ENCODE results near the gene ATP10A.

Gene ATP10A

DNA sequence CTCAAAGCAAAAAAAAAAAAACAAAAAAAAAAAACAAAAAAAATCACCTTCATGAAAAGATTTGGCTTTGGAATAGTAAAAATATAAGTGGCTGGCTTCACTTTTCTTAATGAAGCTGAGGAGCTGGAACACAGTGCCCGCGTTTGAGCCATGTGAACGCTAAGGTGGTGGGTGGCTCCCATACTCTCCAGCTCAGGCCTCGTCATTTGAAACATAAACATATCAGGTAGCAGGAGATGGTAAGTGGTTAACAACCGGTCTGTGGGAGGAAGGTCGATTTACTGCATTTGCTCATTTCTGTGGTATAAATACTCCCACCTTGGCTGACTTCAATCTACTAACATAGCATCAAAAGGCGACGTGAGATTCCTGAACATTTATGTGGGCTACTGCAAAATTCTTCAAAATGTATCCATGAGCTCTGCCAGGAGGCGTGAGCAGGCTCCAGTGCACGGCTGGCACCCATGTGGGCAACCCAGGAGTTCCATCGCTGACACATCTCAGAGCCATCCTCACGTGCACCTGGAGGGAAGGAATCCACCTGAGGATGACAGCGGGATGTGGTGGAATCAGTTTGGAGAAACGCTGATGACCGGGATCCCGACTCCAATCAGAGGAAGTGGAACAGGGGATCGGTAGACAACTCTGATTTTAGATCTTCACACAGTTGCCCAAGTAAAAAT, 157.6 kb downstream of the ATP10A start:
- H3K27ac Mint-ChIP-seq: no peak overlapping the region

DNA sequence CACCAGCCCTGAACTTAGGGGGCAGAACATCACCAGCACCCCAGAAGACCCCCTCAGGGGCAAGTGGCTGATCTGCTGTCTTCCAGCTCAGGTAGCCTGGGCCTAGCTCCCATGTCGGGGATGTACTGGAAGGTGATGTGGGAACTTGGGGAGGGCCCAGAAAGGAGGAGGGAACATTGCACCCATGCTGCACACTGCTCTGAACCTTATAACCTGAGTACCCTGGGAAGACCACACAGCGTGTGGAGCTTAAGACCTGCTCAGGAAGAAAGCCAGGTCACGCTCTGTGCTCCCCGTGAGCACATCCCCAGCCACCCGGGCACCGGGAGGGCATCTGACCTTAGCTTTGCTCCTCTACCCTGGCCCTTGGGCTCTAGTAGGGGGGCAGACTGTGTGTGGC, 159.4 kb downstream of the ATP10A start:
- Mint-ChIP-seq H3K36me3 (ENCODE audit: low read depth) (no peaks in the 10 kb centered on the region), H3K4me3 (no peak overlapping the region), H3K27me3 (no peaks in the 10 kb centered on the region), H3K27ac (no peak overlapping the region), H3K4me1 (ENCODE audit: low read depth) (no peaks in the 10 kb centered on the region), H3K9me3 (no peaks in the 10 kb centered on the region)
- intact Hi-C loops (cut with micrococcal nuclease): no loop called here

More for the DNA sequence above, 157.6 kb downstream of the ATP10A start:
- intact Hi-C loops (cut with micrococcal nuclease): no loop called here
- H3K27me3 Mint-ChIP-seq: no peaks in the 10 kb centered on the region
- no peak overlapping the region for H3K4me3 Mint-ChIP-seq
- no peaks in the 10 kb centered on the region for H3K36me3 Mint-ChIP-seq (ENCODE audit: low read depth)
- no peaks in the 10 kb centered on the region for H3K4me1 Mint-ChIP-seq (ENCODE audit: low read depth)
- no peaks in the 10 kb centered on the region for H3K9me3 Mint-ChIP-seq

DNA sequence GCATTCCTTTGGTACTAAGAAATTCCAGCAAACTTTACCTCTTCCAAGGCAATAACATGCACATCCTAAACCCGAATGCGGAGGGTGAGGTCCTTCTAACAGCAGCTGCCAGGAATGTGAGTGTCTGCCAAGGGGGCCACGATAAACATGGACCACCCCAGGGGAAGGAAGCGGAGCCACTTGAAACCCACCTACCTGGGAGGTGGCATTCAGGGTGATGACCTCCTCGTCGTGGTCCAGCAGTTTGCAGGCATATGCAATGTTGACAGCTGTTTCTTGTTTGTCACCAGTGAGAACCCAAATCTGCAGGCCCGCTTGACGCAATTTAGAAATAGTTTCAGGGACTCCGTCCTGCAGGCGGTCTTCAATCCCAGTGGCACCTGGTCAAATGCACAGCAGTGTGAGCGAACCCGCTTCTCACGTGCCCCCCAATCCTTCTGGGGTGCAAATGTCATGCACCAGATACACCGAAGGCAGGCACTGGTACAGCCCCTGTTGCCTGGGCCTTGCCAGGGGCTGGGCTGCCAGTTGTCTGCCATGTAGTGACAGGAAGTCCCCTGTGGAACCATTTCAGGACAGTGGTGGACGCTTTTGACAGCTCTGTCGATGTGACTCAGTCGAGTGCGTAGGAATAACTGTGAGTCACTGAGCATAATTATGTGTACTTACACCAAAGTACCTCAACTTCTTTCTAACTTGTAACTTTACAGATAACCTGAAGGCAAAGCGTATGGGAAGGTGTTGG, 161.2 kb downstream of the ATP10A start:
- H3K9me3 Mint-ChIP-seq: no peaks in the 10 kb centered on the region
- no peaks in the 10 kb centered on the region for H3K4me1 Mint-ChIP-seq (ENCODE audit: low read depth)
- H3K36me3 Mint-ChIP-seq (ENCODE audit: low read depth): no peaks in the 10 kb centered on the region
- H3K4me3 Mint-ChIP-seq: no peak overlapping the region
- no peaks in the 10 kb centered on the region for H3K27me3 Mint-ChIP-seq
- H3K27ac Mint-ChIP-seq: no peak overlapping the region
- intact Hi-C loops (cut with micrococcal nuclease): no loop called here

DNA sequence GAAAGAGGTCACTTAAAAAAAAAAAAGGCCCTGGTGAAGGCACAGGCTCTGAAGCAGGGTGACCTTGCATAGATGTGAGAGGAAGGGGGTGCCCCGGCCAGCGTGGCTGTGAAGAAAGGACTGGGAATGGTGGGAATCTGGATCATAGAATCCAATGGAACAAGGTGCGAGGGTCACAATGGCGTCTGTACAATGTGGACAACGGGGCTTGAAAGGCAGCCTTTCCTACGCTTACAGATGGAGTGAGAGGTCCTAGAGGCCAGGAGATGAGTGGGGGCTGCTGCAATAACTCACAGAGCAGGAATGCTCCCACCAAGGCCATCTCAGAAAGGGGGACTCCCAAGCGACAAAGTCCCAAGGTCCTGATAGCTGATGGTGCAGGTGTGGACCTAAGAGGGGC, 162.2 kb downstream of the ATP10A start:
- H3K4me1 Mint-ChIP-seq (ENCODE audit: low read depth): no peaks in the 10 kb centered on the region
- intact Hi-C loops (cut with micrococcal nuclease): no loop called here
- no peaks in the 10 kb centered on the region for H3K27me3 Mint-ChIP-seq
- no peaks in the 10 kb centered on the region for H3K9me3 Mint-ChIP-seq
- no peak overlapping the region for H3K4me3 Mint-ChIP-seq
- H3K27ac Mint-ChIP-seq: no peak overlapping the region
- no peaks in the 10 kb centered on the region for H3K36me3 Mint-ChIP-seq (ENCODE audit: low read depth)

DNA sequence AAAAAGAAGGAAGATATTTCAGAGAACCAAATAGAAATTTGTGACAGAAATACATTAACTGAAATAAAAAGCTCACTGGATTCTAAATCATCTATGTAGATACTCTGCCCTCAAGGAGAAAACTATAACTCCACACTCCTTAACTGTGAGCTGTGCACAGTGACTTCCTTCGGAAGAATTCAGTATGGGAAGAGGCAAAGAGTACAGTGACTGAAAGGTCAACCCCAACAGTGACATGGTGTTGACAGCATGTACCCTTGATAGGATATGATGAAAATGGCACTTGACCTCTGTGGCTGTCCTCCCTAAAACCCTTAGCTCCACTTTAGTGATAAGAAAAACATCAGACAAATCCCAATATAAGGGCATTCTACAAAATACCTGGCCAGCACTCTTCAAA, 165.5 kb downstream of the ATP10A start:
- Mint-ChIP-seq H3K4me1 (ENCODE audit: low read depth) (no peaks in the 10 kb centered on the region), H3K36me3 (ENCODE audit: low read depth) (no peaks in the 10 kb centered on the region), H3K27me3 (no peaks in the 10 kb centered on the region), H3K27ac (no peak overlapping the region), H3K9me3 (no peaks in the 10 kb centered on the region), H3K4me3 (no peak overlapping the region)
- intact Hi-C loops (cut with micrococcal nuclease): no loop called here

DNA sequence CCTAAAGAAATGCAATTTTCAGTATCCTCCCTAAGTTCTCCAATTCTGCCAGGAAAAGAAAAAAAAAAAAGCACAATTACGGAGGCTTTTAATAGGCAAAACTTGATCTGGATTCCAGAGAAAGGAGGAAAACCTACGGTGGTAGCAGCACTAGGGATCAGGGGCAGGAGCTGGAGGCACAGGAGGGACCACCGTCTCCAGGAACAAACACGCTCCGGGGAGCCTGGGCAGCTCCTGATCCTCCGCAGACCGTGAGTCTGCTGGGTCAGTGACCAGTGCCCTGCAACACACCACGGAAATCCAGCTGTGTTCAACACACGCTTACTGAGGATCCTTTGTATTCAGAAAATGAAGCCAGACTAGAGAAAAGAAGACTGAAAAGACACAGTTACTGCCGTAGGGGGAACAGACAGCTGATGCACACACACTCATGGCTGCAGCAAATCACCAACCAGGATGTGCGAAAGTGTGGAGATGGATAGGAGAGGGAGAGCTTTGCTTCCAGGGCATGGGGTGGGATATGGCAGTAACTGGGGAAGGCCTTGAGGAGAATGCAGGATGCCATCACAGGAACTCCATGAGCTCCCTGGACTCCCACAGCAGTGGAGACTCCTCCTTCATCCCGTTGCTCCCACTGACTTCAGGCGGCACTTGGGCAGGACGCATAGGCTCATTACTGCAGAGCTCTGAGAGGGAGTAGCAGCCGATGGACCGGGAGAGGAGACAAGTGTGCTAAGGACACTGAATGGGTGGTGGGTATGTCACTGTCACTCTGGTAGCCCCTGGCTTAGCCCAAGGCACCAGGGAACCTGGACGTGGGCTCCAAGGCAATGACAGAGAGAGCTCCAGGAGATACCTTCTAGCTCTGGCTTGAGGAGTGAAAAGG, 167.0 kb downstream of the ATP10A start:
- no peaks in the 10 kb centered on the region for H3K9me3 Mint-ChIP-seq
- H3K27ac Mint-ChIP-seq: no peak overlapping the region
- intact Hi-C loops (cut with micrococcal nuclease): no loop called here
- no peaks in the 10 kb centered on the region for H3K36me3 Mint-ChIP-seq (ENCODE audit: low read depth)
- H3K4me3 Mint-ChIP-seq: no peak overlapping the region
- H3K27me3 Mint-ChIP-seq: no peaks in the 10 kb centered on the region
- no peaks in the 10 kb centered on the region for H3K4me1 Mint-ChIP-seq (ENCODE audit: low read depth)

DNA sequence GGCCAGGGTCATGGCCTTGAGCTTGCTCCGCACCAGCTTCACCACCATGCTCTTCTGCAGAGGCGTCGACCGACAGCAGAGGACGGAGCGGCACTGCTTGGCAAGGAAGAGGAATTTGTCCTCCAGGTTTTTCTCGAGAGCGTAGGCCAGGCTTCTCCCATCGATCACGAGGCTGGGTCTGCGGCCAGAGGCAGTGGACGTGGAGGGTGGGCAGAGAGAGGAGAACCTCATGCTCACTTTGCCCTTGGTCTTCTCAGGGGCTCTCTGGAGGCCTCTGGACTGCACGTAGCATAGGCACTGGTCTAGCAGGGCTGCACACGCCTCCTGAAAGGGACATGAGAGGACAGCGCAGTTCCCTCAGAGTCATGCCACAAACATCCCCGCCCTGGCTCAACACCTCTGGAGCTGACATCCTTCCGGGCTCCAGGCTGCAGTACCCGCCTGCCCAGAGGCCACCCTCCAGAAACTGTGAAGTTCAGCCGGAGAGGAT, 168.3 kb downstream of the ATP10A start:
- intact Hi-C loops (cut with micrococcal nuclease): loop anchor here (1.0 to 5.0 kb wide), 2 partner anchors 239 to 567 kb away; no protein-coding TSS in a partner anchor
- Mint-ChIP-seq H3K27ac (no peak overlapping the region), H3K36me3 (ENCODE audit: low read depth) (no peaks in the 10 kb centered on the region), H3K4me1 (ENCODE audit: low read depth) (no peaks in the 10 kb centered on the region), H3K27me3 (no peaks in the 10 kb centered on the region), H3K9me3 (no peaks in the 10 kb centered on the region), H3K4me3 (no peak overlapping the region)

DNA sequence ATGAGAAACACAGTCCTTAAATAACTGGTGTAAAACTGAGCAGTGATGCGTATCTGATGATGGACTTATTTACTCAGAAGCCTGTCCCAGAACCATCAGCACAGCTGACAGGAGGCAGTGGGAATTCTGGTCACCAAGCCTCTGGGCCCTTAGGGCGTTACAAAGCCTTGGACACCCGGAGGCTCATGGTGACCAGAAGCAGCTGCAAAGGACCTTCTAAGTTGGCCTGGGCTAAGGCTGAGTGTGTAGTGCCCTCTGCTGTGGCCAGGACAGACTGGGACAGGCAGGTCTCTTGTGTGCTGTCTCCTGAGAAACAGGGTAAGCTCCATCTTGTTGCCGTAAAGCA, 168.9 kb downstream of the ATP10A start:
- no peaks in the 10 kb centered on the region for H3K9me3 Mint-ChIP-seq
- no peak overlapping the region for H3K27ac Mint-ChIP-seq
- intact Hi-C loops (cut with micrococcal nuclease): loop anchor here (1.0 to 5.0 kb wide), 2 partner anchors 240 to 568 kb away; no protein-coding TSS in a partner anchor
- no peaks in the 10 kb centered on the region for H3K27me3 Mint-ChIP-seq
- no peaks in the 10 kb centered on the region for H3K36me3 Mint-ChIP-seq (ENCODE audit: low read depth)
- H3K4me1 Mint-ChIP-seq (ENCODE audit: low read depth): no peaks in the 10 kb centered on the region
- H3K4me3 Mint-ChIP-seq: no peak overlapping the region

DNA sequence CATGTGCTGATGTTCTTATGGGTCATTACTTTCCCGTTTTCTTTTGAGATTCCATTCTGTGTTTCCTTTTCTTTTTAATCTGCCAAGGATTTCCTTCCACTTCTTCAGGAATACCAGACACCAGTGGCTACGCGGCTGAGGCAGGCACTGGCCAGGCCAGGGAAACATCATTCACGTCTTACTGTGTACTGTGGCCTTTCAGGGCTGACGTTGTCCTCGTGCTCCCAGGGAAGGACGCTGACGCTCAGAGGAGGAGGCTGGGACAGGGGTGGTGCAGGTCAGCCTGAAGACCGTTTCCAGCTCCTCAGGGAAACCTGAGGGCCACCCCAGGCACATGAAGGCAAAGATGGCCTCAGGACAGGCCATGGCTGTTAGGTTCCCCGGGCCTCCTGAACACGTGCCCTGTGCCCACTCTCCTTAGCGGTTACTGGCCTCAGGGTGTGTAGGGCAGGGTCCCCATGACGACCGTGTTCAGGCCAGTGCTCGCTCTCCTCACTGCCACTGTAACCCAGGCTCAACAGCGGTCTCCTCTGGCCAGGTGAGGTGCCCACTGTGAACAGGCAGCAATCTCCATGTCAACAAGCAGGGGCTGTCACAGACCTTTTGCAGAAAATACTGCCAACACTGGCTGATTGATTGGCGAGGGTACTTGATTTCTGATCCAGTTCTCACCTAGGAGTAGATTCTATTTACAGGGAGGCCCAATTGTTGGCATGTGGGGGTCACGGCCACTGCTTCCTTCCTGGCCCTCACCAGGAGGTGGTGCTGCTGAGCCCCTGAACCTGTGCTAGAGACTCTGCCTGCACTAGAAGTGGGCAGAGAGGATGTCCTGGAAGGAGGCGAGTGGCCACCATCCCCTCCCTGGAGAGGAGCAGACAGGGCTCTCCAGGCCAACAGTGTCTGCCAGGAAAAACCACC, 169.5 kb downstream of the ATP10A start:
- no peaks in the 10 kb centered on the region for H3K4me1 Mint-ChIP-seq (ENCODE audit: low read depth)
- intact Hi-C loops (cut with micrococcal nuclease): loop anchor here (1.0 to 5.0 kb wide), 2 partner anchors 241 to 569 kb away; no protein-coding TSS in a partner anchor
- H3K27me3 Mint-ChIP-seq: no peaks in the 10 kb centered on the region
- H3K36me3 Mint-ChIP-seq (ENCODE audit: low read depth): no peaks in the 10 kb centered on the region
- no peaks in the 10 kb centered on the region for H3K9me3 Mint-ChIP-seq
- no peak overlapping the region for H3K4me3 Mint-ChIP-seq
- no peak overlapping the region for H3K27ac Mint-ChIP-seq

DNA sequence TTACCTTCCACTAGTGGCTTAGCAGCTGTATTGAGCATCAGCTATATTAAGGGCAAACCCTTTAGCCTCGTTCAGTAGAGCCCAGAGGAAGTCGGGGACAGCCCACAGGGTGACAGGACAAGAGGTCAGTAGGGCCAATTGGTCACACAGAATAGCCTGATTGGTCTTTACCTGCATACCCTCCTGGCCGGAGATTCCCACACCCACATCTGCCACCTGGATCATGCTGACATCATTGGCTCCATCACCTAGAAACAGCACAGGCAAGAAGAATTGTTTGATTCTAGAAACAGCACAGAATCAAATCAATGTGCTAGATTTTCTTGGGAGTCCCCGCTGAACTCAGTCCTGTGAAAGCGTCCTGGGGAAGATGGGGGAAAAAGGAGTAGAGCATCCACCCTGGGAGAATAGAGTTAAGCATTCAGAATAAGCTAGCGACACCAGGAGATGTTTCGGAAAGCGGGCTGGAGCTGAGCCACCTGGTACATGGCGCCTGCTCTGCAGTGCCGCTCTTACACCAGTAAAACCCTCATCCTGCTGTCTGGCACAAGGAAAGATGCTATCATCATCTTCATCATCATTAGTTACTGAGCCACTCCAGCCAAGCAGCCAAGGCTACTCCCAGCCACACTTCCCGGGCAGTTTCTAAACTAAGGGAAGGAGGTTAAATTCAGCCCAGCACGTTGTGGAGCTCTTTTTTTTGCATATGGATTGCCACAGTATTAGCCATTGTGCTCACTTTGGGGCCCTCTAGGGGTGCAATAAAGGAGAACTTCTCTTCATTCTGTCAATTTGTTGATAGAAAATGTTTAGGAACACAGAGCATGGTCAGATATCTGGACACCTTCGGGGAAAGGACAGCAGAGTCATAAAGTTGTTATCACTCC, 171.3 kb downstream of the ATP10A start:
- H3K27ac Mint-ChIP-seq: no peak overlapping the region
- intact Hi-C loops (cut with micrococcal nuclease): loop anchor here (5.0 kb wide), 1 partner anchor 571 kb away; no protein-coding TSS in a partner anchor
- no peaks in the 10 kb centered on the region for H3K27me3 Mint-ChIP-seq
- no peak overlapping the region for H3K4me3 Mint-ChIP-seq
- H3K36me3 Mint-ChIP-seq (ENCODE audit: low read depth): no peaks in the 10 kb centered on the region
- H3K9me3 Mint-ChIP-seq: no peaks in the 10 kb centered on the region
- H3K4me1 Mint-ChIP-seq (ENCODE audit: low read depth): no peaks in the 10 kb centered on the region

DNA sequence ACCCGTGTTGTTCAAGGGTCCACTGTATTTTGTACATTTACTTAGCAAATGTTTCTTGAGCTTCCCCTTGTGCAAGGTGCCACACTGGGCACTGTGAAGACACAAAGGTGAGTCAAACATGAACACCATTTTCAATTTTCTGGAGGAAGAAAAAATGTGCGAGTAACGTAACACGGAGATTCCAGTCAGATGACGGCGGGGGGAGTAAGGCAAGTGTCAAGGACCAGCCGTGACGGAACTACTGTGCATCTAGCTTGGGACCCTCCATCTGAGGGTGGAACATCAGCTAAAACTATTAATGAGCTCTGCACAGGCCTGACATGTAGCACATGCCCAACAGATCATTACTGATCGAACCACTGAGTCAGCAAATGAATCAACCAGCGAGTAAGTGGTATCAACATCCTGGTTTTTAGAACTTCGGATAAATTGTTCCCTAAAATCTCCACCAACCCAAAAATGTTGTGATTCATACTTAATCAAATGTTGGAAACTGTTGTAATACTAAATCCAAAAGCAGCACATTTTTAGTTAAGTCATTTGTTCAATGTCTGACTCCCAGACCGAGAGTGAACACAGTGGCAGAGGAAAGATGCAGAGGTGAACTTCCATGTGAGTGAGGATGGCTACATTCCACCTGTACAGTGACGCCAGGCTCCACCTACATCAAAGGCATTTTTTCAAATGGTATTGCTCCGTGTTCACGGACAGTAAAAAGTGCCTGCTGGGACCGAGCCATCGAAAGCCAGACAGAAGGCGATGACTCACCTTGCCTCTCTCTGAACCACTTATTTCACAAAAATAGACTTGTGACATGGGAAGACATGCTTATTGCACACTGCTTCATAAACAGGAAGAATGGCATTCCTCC, 172.2 kb downstream of the ATP10A start:
- H3K9me3 Mint-ChIP-seq: no peaks in the 10 kb centered on the region
- H3K4me3 Mint-ChIP-seq: no peak overlapping the region
- intact Hi-C loops (cut with micrococcal nuclease): loop anchor here (5.0 kb wide), 1 partner anchor 571 kb away; no protein-coding TSS in a partner anchor
- H3K27me3 Mint-ChIP-seq: no peaks in the 10 kb centered on the region
- no peaks in the 10 kb centered on the region for H3K36me3 Mint-ChIP-seq (ENCODE audit: low read depth)
- H3K27ac Mint-ChIP-seq: no peak overlapping the region
- no peaks in the 10 kb centered on the region for H3K4me1 Mint-ChIP-seq (ENCODE audit: low read depth)

DNA sequence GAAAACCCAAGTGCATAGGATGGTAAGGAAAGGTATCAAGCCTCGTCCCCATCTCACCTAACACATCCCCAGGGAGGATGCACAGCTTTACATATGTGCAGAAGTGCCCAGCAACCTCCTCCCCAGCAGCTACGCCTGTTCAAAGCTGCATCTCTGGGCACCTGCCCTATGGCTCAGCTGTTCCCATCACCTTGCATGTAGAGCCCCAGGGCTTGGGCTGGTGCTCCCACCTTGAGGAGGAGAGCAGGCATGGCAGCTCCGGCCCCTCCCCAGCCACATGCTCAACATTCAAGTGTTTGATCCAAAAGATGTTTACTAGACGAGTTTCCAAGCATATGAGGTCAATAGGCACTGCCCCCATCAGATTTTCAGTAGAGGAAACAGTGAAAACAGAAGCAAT, 173.5 kb downstream of the ATP10A start:
- intact Hi-C loops (cut with micrococcal nuclease): no loop called here
- H3K4me3 Mint-ChIP-seq: no peak overlapping the region
- H3K36me3 Mint-ChIP-seq (ENCODE audit: low read depth): no peaks in the 10 kb centered on the region
- H3K27ac Mint-ChIP-seq: no peak overlapping the region
- no peaks in the 10 kb centered on the region for H3K9me3 Mint-ChIP-seq
- no peaks in the 10 kb centered on the region for H3K4me1 Mint-ChIP-seq (ENCODE audit: low read depth)
- H3K27me3 Mint-ChIP-seq: no peaks in the 10 kb centered on the region

Measured in dendritic cell treated with granulocyte-macrophage colony-stimulating factor and Interleukin-4, amounts not matched to agents 40 ng/mL and 50 ng/mL, for 4 days (primary cell).